ENCODE measurements around the gene NDUFAB1.
"Not testable (repeated sequence)": the region's sequence is repeated elsewhere in the genome, so short reads cannot be mapped to it uniquely, and the experiment has no call there.

NDUFAB1 gene

DNA sequence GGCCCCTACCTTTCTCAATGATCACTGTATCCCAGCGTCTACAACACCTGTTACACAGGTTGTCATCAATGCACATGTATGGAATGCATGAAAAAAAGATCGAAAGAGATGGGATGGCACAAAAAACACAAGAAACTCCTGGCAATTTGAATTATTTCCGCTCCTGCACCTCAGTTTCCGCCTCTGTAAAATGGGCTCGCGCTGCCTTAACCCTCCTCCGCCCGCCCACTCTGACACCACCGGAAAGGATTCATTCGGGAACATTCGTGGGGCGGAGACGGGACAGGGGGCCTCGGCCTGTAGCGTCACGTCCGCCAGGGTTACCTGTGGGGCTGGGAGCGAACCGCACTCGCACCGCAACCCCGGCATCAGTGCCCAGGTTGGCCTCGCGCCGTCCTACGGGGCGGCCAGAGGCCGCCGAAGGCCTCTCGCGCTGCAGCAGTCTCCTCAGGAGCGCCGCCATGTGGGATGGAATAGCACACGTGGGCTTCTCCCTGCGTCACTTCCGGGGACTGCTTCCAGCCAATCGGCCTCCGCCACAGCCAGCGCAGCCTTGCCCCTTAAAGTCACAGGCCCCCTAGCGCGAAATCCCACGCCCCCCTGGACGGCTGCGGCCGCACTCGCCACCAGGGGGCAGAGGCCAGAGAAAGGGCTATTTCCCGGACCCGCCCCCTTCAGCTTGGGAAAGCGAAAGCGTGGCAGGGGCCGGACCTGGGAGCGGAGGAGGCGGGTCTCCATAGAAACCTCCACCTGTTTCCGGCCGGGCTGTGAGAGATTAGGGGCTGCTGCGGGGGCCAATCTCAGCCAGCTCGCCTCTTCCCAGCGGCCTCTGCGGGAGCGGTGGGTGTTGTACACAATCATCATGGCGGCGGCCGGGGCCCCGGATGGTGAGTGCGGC, 39.0 kb downstream of the NDUFAB1 start, which contains the start of the genes EARS2 and UBFD1:
EARS2 (minus strand) TSS at position 470 of the 898 bp plus-strand sequence; CDS start at position 463, 7 bp downstream.
UBFD1 (plus strand) TSS at position 847 of the 898 bp plus-strand sequence; CDS start at position 863, 16 bp downstream.
- DNase-seq (ENCODE audit: low read depth in 3 of 3) = peak; percentile 97 to 98 (median 97)

DNA sequence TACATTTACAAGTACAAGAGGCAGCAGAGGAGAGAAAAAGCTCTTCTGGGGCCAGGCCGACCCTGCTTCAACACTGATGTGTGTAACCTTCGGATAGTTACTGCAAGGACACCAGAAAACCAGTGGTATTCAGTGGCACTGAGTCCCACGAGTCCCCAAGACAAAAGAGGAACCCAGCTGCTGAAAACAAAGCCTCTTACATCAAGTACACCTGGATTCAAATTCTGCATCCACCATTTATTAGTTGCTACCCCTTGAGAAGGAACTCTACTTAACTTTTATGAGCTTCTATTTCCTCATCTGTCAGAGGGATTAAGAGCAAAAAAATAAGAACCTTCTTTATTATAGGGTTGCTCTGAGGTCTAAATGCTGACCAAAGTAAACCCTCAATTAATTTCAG, 41.6 kb downstream of the NDUFAB1 start:
- no peak for DNase-seq (ENCODE audit: low read depth in 3 of 3)

- no peak for DNase-seq (ENCODE audit: low read depth in 3 of 3)
Measured at GRCh38 chr16:23552161-23552560, 44.0 kb downstream of the NDUFAB1 start.

GRCh38 chr16:23549938-23550337, 46.2 kb downstream of the NDUFAB1 start:
- DNase-seq (ENCODE audit: low read depth in 3 of 3) = no peak

DNA sequence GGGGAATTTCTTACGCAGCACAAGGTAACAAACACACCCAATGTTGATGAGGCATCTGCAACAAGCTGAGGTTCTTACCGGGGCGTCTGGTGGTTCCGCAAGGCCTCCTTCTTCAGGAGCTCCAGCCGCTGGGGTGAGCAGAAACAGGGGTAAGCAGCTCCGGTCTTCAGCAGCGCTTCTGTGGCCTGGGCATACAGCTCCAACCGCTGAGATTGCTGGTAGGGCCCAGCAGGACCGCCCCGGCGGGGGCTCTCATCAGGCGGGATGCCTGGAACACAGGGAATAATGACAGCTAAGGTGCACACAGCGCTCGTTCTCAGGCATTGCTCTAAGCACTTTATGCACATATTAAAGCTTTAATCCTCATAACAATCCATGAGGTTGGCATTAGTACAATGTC, 51.7 kb downstream of the NDUFAB1 start:
- no peak for DNase-seq (ENCODE audit: low read depth in 3 of 3)

GRCh38 chr16:23540817-23541178, 55.3 kb downstream of the NDUFAB1 start:
- not testable (repeated sequence) for DNase-seq (ENCODE audit: low read depth in 3 of 3)

DNA sequence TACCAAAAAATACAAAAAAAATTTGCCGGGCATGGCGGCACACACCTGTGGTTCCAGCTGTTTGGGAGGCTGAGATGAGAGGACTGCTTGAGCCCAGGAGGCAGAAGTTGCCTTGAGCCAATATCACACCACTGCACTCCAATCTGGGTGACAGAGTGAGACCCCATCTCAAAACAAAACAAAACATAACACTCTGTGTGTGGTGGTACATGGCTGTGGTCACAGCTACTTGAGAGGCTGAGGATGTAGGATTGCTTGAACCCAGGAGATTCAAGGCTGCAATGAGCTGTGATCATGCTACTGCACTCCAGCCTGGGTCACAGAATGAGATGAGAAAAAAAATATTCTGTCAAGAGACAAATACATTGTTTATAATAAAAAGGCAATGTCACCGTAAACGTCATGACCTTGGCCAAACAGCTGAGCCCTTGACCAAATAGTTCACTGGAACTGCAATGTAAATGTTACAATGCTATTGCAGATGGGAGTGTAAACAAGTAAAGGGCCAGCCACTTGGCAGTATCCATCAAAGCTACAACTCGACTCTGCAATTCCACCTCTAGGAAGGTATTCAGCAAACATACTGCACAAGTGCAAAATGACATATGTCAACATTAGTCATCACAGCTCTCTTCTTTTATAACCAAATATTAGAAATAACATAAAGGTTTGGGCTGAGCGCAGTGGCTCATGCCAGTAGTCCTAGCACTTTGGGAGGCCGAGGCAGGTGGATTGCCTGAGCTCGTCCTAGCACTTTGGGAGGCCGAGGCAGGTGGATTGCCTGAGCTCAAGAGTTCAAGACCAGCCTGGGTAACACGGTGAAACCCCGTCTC, 55.9 kb downstream of the NDUFAB1 start:
- no peak for DNase-seq (ENCODE audit: low read depth in 3 of 3)

DNA sequence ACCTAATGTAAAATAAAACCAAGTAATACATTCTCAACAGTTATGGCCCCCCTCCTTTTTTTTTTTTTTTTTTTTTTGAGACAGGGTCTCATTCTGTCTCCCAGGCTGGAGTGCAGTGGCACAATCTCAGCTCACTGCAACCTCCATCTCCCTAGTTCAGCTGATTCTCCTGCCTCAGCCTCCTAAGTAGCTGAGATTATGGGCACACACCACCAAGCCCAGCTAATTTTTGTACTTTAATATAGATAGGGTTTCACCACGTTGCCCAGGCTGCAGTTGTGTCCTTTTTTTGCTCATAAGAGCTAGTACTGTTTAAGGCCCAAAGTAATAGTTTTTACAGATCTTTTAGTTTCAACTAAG, 57.2 kb downstream of the NDUFAB1 start:
- no peak for DNase-seq (ENCODE audit: low read depth in 3 of 3)

GRCh38 chr16:23537390-23537789, 58.7 kb downstream of the NDUFAB1 start:
- no peak for DNase-seq (ENCODE audit: low read depth in 3 of 3)

DNA sequence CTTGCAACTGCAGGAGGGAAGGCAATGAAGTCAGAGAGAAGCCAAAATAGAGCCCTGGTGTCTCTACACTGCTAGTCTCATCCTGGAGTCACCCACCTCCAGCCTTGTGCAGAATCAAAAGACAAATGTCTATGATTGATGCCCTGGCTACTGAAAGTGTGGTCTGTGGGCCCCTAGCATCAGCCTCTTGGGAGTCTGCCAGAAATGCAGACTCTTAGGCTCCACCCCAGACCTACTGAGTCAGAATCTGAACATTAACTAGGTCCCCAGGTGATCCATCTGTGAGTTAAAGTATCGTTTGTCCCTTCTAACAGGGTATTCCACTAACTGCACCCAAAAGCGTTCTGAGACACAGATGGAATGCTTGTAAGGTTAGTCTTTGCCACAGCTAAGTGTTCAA, 60.2 kb downstream of the NDUFAB1 start:
- DNase-seq (ENCODE audit: low read depth in 3 of 3) = no peak

- no peak for DNase-seq (ENCODE audit: low read depth in 3 of 3)
Measured at GRCh38 chr16:23534868-23535860, 61.0 kb downstream of the NDUFAB1 start.

GRCh38 chr16:23532448-23532847, 63.7 kb downstream of the NDUFAB1 start:
- DNase-seq (ENCODE audit: low read depth in 3 of 3) = no peak

All from stimulated activated CD4-positive, alpha-beta T cell treated with anti-CD3 and anti-CD28 coated beads, TNF-alpha, amount 100 ng/mL, for 48 hours (primary cell).